Stimulated activated CD4-positive, alpha-beta T cell treated with anti-CD3 and anti-CD28 coated beads, Interleukin-4, amount 100 ng/mL, for 24 hours (primary cell): ENCODE measurements around the gene CXCL10.

Source experiments
- DNase-seq: peaks from one replicate; pipeline ENCODE4 v3.0.0-alpha.2; 2020

CXCL10 gene

GRCh38 chr4:75989846-75990528, 33.3 kb downstream of the CXCL10 start:
- peak; percentile 6 for DNase-seq

- no peak for DNase-seq
Observed at GRCh38 chr4:75985116-75985515, 38.2 kb downstream of the CXCL10 start.

GRCh38 chr4:75980576-75980975, 42.7 kb downstream of the CXCL10 start:
- DNase-seq = no peak

GRCh38 chr4:75976177-75976576, 47.1 kb downstream of the CXCL10 start:
- DNase-seq = no peak

- DNase-seq = no peak
Observed at GRCh38 chr4:75973766-75974165, 49.5 kb downstream of the CXCL10 start.
